H1 (cell line): ENCODE results near the gene GALNT6. TPM values are rescaled to one million over a fixed set of nuclear protein-coding genes. Genes with fewer than 3 reads are reported as not detected.

Experiments
- CTCF ChIA-PET: fragments of 300-600 bp; sonication (Branson Sonifier 250); formaldehyde crosslinking; loops from one replicate; lab custom pipeline; 2021; ENCODE audit not compliant: partially characterized antibody; lab: Charles Lee
- POLR2A ChIA-PET: fragments of 300-600 bp; sonication (Branson Sonifier 250); formaldehyde crosslinking; loops from one replicate; lab custom pipeline; 2021; ENCODE audit warnings: inconsistent platforms; ENCODE audit not compliant: partially characterized antibody; lab: Charles Lee
- DNase-seq, 2 experiments: peaks; one replicate each; pipeline versions ENCODE4 v3.0.0 to v3.0.0-alpha.2; 2010 to 2022; ENCODE audit warnings: low spot score in 2 of 2, low read depth in 1 of 2, mixed read lengths in 1 of 2
- FAIRE-seq: peaks from 2 replicates; lab custom pipeline; 2011; peaks lifted over from hg19 to GRCh38; lab: Jason Lieb, UNC
- H2AFZ ChIP-seq: 2 replicates; pipeline ENCODE4 v1.8.1; 2012; ENCODE audit warnings: low read length, inconsistent platforms
- H2AK5ac ChIP-seq: 2 replicates; pipeline ENCODE4 v1.6.1; 2013; ENCODE audit warnings: low read depth, low read length
- H2BK120ac ChIP-seq: replicated peaks from 2 replicates; pipeline ENCODE3; 2013; ENCODE audit warnings: low read depth, low read length, inconsistent platforms
- H2BK12ac ChIP-seq: 2 replicates; pipeline ENCODE4 v1.6.1; 2013; ENCODE audit warnings: low read depth, low read length
- H2BK15ac ChIP-seq: 2 replicates; pipeline ENCODE4 v1.6.1; 2013; ENCODE audit warnings: low read length
- H2BK20ac ChIP-seq: 2 replicates; pipeline ENCODE4 v1.6.1; 2013; ENCODE audit warnings: low read length
- H2BK5ac ChIP-seq: 2 replicates; pipeline ENCODE4 v1.6.1; 2013; ENCODE audit warnings: low read depth, low read length
- H3K14ac ChIP-seq: 2 replicates; pipeline ENCODE4 v1.6.1; 2013; ENCODE audit warnings: inconsistent platforms; ENCODE audit not compliant: insufficient read length
- H3K18ac ChIP-seq: 2 replicates; pipeline ENCODE4 v1.6.1; 2013; ENCODE audit warnings: low read length; ENCODE audit errors: extremely low read depth
- H3K23ac ChIP-seq: 2 replicates; pipeline ENCODE4 v1.6.1; 2013; ENCODE audit warnings: inconsistent platforms; ENCODE audit not compliant: insufficient read length
- H3K23me2 ChIP-seq: 2 replicates; pipeline ENCODE4 v1.6.1; 2013; ENCODE audit warnings: low read depth, low read length
- H3K27ac ChIP-seq: 2 replicates; pipeline ENCODE4 v1.6.1; 2011; ENCODE audit warnings: low read depth, low read length, inconsistent platforms
- H3K27me3 ChIP-seq, 4 experiments: replicated peaks in 1 of 4; 1 replicate in 1 of 4; 2 replicates in 3 of 4; pipeline versions ENCODE4 v1.6.1 to v1.8.1; 2011 to 2013; ENCODE audit warnings: low read length in 3 of 4, mild to moderate bottlenecking in 3 of 4, inconsistent platforms in 2 of 4, mixed read lengths in 2 of 4, moderate library complexity in 1 of 4; ENCODE audit not compliant: control insufficient read depth in 3 of 4, insufficient read depth in 3 of 4; ENCODE audit errors: extremely low read depth in 1 of 4
- H3K36me3 ChIP-seq, 4 experiments: 2 replicates each; pipeline versions ENCODE4 v1.6.1 to v1.8.1; 2011 to 2013; ENCODE audit warnings: mild to moderate bottlenecking in 4 of 4, low read length in 3 of 4, moderate library complexity in 2 of 4, control low read depth in 1 of 4, inconsistent platforms in 1 of 4; ENCODE audit not compliant: insufficient read depth in 4 of 4, control insufficient read depth in 2 of 4
- H3K4ac ChIP-seq: replicated peaks from 2 replicates; pipeline ENCODE3; 2013; ENCODE audit warnings: low read length, low read depth, mixed read lengths, inconsistent platforms; ENCODE audit not compliant: insufficient read length
- H3K4me1 ChIP-seq, 4 experiments: replicated peaks in 1 of 4; 1 replicate in 1 of 4; 2 replicates in 3 of 4; pipeline versions ENCODE4 v1.6.1 to v1.8.1; 2011 to 2013; ENCODE audit warnings: low read length in 3 of 4, inconsistent platforms in 2 of 4, mixed read lengths in 1 of 4; ENCODE audit not compliant: insufficient read depth in 4 of 4, control insufficient read depth in 3 of 4
- H3K4me2 ChIP-seq, 2 experiments: 2 replicates each; pipeline versions ENCODE4 v1.6.1 to v1.8.1; 2011 to 2013; ENCODE audit warnings: low read depth in 2 of 2, low read length in 2 of 2, control low read depth in 1 of 2, inconsistent platforms in 1 of 2, mild to moderate bottlenecking in 1 of 2; ENCODE audit not compliant: insufficient read depth in 1 of 2
- H3K4me3 ChIP-seq, 4 experiments: fragments of 200-600, 300-600 bp in 1 of 4; sonication (generic), shearing (Covaris generic), sonication (Bioruptor Twin) in 1 of 4; 2 replicates each; pipeline versions ENCODE4 v1.5.1 to v1.8.1; 2011 to 2016; ENCODE audit warnings: low read length in 4 of 4, low read depth in 3 of 4, control low read depth in 2 of 4, inconsistent platforms in 2 of 4, mild to moderate bottlenecking in 2 of 4, mixed read lengths in 1 of 4, moderate library complexity in 1 of 4; ENCODE audit not compliant: insufficient read depth in 2 of 4; ENCODE audit errors: extremely low read depth in 1 of 4
- H3K56ac ChIP-seq: replicated peaks from 2 replicates; pipeline ENCODE3; 2013; ENCODE audit warnings: low read depth, mild to moderate bottlenecking, mixed read lengths, low read length, inconsistent platforms; ENCODE audit not compliant: insufficient read length
- H3K79me1 ChIP-seq: 2 replicates; pipeline ENCODE4 v1.6.1; 2013; ENCODE audit warnings: low read depth, low read length, control low read depth
- H3K79me2 ChIP-seq, 2 experiments: 2 replicates each; pipeline versions ENCODE4 v1.6.1 to v1.8.1; 2012 to 2013; ENCODE audit warnings: low read length in 2 of 2, mild to moderate bottlenecking in 2 of 2, inconsistent platforms in 1 of 2; ENCODE audit not compliant: insufficient read depth in 2 of 2, control insufficient read depth in 1 of 2
- H3K9ac ChIP-seq, 4 experiments: replicated peaks in 1 of 4; 1 replicate in 1 of 4; 2 replicates in 3 of 4; pipeline versions ENCODE4 v1.6.1 to v1.8.1; 2011 to 2013; ENCODE audit warnings: low read depth in 3 of 4, low read length in 3 of 4, control low read depth in 2 of 4, mild to moderate bottlenecking in 2 of 4, moderate library complexity in 2 of 4, inconsistent platforms in 1 of 4; ENCODE audit errors: extremely low read depth in 1 of 4
- H3K9me3 ChIP-seq, 2 experiments: 2 replicates each; pipeline versions ENCODE4 v1.6.1 to v1.8.1; 2012 to 2013; ENCODE audit warnings: mild to moderate bottlenecking in 2 of 2, moderate library complexity in 2 of 2, control low read depth in 1 of 2, inconsistent platforms in 1 of 2, low read depth in 1 of 2, low read length in 1 of 2, mixed read lengths in 1 of 2; ENCODE audit not compliant: insufficient read depth in 2 of 2
- H4K20me1 ChIP-seq, 2 experiments: replicated peaks in 1 of 2; 2 replicates each; pipeline versions ENCODE3 to v1.8.1; 2011 to 2013; ENCODE audit warnings: inconsistent platforms in 2 of 2, low read length in 2 of 2, mild to moderate bottlenecking in 1 of 2; ENCODE audit not compliant: insufficient read depth in 2 of 2, control insufficient read depth in 1 of 2
- H4K5ac ChIP-seq: 2 replicates; pipeline ENCODE4 v1.6.1; 2013; ENCODE audit warnings: low read length, low read depth, mixed read lengths, inconsistent platforms; ENCODE audit not compliant: insufficient read length
- H4K8ac ChIP-seq: 2 replicates; pipeline ENCODE4 v1.8.0; 2013; ENCODE audit warnings: mild to moderate bottlenecking, moderate library complexity, low read length, inconsistent platforms; ENCODE audit not compliant: insufficient read depth; ENCODE audit errors: extremely low read depth
- H4K91ac ChIP-seq: replicated peaks from 2 replicates; pipeline ENCODE3; 2013; ENCODE audit warnings: low read length, mixed read lengths, inconsistent platforms; ENCODE audit not compliant: insufficient read length
- SIX5 ChIP-seq: IDR thresholded peaks from 2 replicates; pipeline ENCODE4 v1.6.1; 2011; ENCODE audit warnings: mild to moderate bottlenecking, low read depth, low read length
- TBP ChIP-seq: IDR thresholded peaks from 2 replicates; pipeline ENCODE4 v1.6.1; 2011; ENCODE audit warnings: low read depth, low read length, improper control_type of control experiment
- ZNF274 ChIP-seq: IDR thresholded peaks from 2 replicates; pipeline ENCODE4 v1.7.0; 2012; ENCODE audit warnings: low read length, borderline replicate concordance; ENCODE audit errors: extremely low read depth
- WGBS, 2 experiments: shearing (Covaris generic) in 1 of 2; methylation state at CpG; one replicate each; pipeline versions ENCODE4 v1.1.6 to v1.1.7; 2013 to 2015; ENCODE audit warnings: low lambda C conversion rate in 2 of 2, mixed read lengths in 2 of 2, inconsistent platforms in 1 of 2, low coverage in 1 of 2, missing lambda C conversion rate in 1 of 2; ENCODE audit not compliant: insufficient replicate concordance in 2 of 2, insufficient coverage in 1 of 2, insufficient read length in 1 of 2; ENCODE audit errors: extremely low coverage in 1 of 2, missing lambda C conversion rate in 1 of 2; 5-methylcytosine and 5-hydroxymethylcytosine counted together
- polyA plus RNA-seq, 7 experiments: library from polyadenylated mRNA; depleted of rRNA in 3 of 7; stranded (reverse) in 5 of 7; unstranded in 2 of 7; fragments of >200 nt in 5 of 7; fragments of 200-250 nt in 2 of 7; gene quantifications; 1 replicate in 5 of 7; 2 replicates in 1 of 7; 4 replicates in 1 of 7; pipeline versions ENCODE4 v1.2.1 to v1.2.3, GENCODE V29; 2011 to 2013; ENCODE audit warnings: missing spikeins in 2 of 7, mixed read lengths in 2 of 7
- total RNA-seq: library from RNA; stranded (reverse); fragmentation: NEBNext Ultra II Directional; extraction: Animal tissue kit (Norgen Biotek cat#: 25700); gene quantifications from 2 replicates; pipeline ENCODE4 v1.2.1, GENCODE V29; 2021

GALNT6 gene
- total and polyA plus RNA-seq, 2 of the 8 experiments (the other 6 are each of a cell fraction or from before 2014, with no cell fraction given), result 5.8 to 10.7 TPM

- Histone ChIP-seq H4K8ac (no peak overlapping the region), H2BK120ac (no peak overlapping the region), H2BK20ac (0 out of 2 replicates have a peak overlapping the region, but pooled peaks have one; percentile 4), H3K9me3 (no peaks in the 10 kb centered on the region), H2BK5ac (0 out of 2 replicates have a peak overlapping the region, but pooled peaks have one; percentile 15), H2BK15ac (peak overlapping the region; percentile 1; the same call in 1 of the 2 replicates), H3K56ac (no peak overlapping the region), H3K18ac (no peak overlapping the region), H3K79me1 (no peaks in the 10 kb centered on the region), H4K5ac (no peak overlapping the region), H4K20me1 (no peaks in the 10 kb centered on the region), H2BK12ac (no peak overlapping the region), H3K36me3 (peaks cover 0 to 11% (median 2%) of the 10 kb centered on the region in 4 experiments; a peak in 2 of 8 replicates), H3K27ac (no peak overlapping the region), H3K4me2 (no peak overlapping the region), H3K79me2 (no peaks in the 10 kb centered on the region), H2AFZ (no peak overlapping the region), H3K23me2 (peaks cover 5% of the 10 kb centered on the region; the same call in 1 of the 2 replicates), H3K27me3 (no peaks in the 10 kb centered on the region), H3K4me3 (no peak overlapping the region), H3K4ac (peak overlapping the region; percentile 25), H2AK5ac (no peak overlapping the region), H3K4me1 (peaks cover 5 to 19% (median 9%) of the 10 kb centered on the region in 4 experiments), H3K23ac (no peak overlapping the region), H4K91ac (no peak overlapping the region), H3K14ac (no peak overlapping the region), H3K9ac (no peak overlapping the region; a peak in 1 of 7 replicates)
- POLR2A ChIA-PET, result interaction anchor here (0.9 to 2.3 kb wide), 7 partner anchors 11 to 425 kb away, joined by 3 to 10 read pairs (median 5); partner anchors contain the start of genes CSRNP2 and SMAGP
- no peak for FAIRE-seq
- no peak for DNase-seq
- WGBS, 2 experiments, result 88% methylated on average over 2 of the region's 2 CpGs; no CpG with 5 or more reads in 1 of the 2 experiments
- TF ChIP-seq ZNF274, result no peak
- no peak for TF ChIP-seq TBP
- no peak for TF ChIP-seq SIX5
- CTCF ChIA-PET, result interaction anchor here (0.6 to 2.7 kb wide), 4 partner anchors 11 to 39 kb away, joined by 3 to 10 read pairs (median 3); no protein-coding TSS in a partner anchor
These were observed 1.8 kb downstream of the GALNT6 start for GRCh38 chr12:51389302-51389999.
